Measurements from ENCODE around the gene ZBTB7B.

DNA sequence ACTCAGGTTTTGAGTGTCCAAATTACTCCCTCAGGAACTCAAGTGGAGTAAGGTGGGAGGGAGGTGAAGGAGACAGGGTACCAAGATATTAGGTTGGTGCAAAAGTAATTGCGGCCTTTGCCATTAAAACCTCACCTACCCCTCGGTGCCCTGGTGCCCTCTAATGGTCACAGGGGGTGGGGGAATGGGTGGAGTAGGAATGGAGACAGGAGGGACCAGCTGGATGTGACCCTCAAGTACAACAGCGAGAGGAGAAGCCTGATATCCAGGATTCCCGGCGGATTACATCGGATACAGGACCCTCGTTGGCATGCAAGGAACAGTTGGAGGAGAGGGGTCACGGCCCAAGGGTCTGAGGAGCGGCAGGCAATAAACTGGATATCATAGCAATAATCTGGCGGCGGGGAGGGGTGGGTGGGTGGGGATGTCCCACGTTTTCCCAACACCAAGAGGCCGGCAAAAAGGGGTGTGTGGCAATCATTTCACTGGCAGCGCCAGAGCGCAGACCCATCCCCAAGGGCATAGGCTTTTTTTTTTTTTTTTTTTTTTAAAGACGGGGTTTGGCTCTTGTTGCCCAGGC lies 4.3 kb upstream of the ZBTB7B start:
- TF ChIP-seq, protein P1, sequence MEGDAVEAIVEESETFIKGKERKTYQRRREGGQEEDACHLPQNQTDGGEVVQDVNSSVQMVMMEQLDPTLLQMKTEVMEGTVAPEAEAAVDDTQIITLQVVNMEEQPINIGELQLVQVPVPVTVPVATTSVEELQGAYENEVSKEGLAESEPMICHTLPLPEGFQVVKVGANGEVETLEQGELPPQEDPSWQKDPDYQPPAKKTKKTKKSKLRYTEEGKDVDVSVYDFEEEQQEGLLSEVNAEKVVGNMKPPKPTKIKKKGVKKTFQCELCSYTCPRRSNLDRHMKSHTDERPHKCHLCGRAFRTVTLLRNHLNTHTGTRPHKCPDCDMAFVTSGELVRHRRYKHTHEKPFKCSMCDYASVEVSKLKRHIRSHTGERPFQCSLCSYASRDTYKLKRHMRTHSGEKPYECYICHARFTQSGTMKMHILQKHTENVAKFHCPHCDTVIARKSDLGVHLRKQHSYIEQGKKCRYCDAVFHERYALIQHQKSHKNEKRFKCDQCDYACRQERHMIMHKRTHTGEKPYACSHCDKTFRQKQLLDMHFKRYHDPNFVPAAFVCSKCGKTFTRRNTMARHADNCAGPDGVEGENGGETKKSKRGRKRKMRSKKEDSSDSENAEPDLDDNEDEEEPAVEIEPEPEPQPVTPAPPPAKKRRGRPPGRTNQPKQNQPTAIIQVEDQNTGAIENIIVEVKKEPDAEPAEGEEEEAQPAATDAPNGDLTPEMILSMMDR (IDR thresholded peaks at IDR 0.05): no peak; the same call in 1 of the 2 replicates
- TF ChIP-seq ZFX (IDR thresholded peaks at IDR 0.05; ENCODE audit: borderline replicate concordance): no peak
